Measurements from ENCODE around the gene EXOC3L1.

The EXOC3L1 gene

GRCh38 chr16:67169011-67169451 is 20.9 kb downstream of the EXOC3L1 start:
- Histone ChIP-seq H3K4me1 (ENCODE audit: control insufficient read depth, insufficient read depth, low read length) (peaks cover 4% of the 10 kb centered on the region), H3K36me3 (ENCODE audit: control insufficient read depth in 2 of 2, insufficient read depth in 1 of 2, low read length in 2 of 2) (no peaks in the 10 kb centered on the region), H3K4me3 (ENCODE audit: low read depth, low read length) (no peak overlapping the region), H3K9me3 (ENCODE audit: control insufficient read depth, insufficient read depth, low read depth, low read length) (no peaks in the 10 kb centered on the region), H3K27ac (ENCODE audit: extremely low read depth, low read depth, low read length) (no peak overlapping the region)
- POLR2A ChIA-PET: no interaction called here
- CTCF ChIA-PET: interaction anchor here (0.7 to 2.3 kb wide), 10 partner anchors 8 to 208 kb away, joined by 3 to 11 read pairs (median 4); partner anchors contain the start of genes CES3 and MATCAP1
- TF ChIP-seq REST (tag by site-specific recombination; IDR thresholded peaks at IDR 0.05) (peak; percentile 73), ZNF2 (tag by site-specific recombination; IDR thresholded peaks at IDR 0.05) (no peak), ZNF664 (tag by site-specific recombination; IDR thresholded peaks at IDR 0.05) (no peak)

GRCh38 chr16:67167588-67167987 is 22.3 kb downstream of the EXOC3L1 start:
- H3K36me3 ChIP-seq (ENCODE audit: control insufficient read depth in 2 of 2, insufficient read depth in 1 of 2, low read length in 2 of 2): peaks cover 0 to 3% of the 10 kb centered on the region in 2 experiments; a peak in 1 of 3 replicates
- H3K4me1 ChIP-seq (ENCODE audit: control insufficient read depth, insufficient read depth, low read length): no peaks in the 10 kb centered on the region; the same call in 1 of the 2 replicates
- CTCF ChIA-PET: interaction anchor here (0.5 to 2.3 kb wide), 6 partner anchors 9 to 207 kb away, joined by 3 to 11 read pairs (median 4); partner anchors contain the start of genes CES3 and MATCAP1
- no peak overlapping the region for H3K27ac ChIP-seq (ENCODE audit: extremely low read depth, low read depth, low read length)
- POLR2A ChIA-PET: no interaction called here
- no peaks in the 10 kb centered on the region for H3K9me3 ChIP-seq (ENCODE audit: control insufficient read depth, insufficient read depth, low read depth, low read length)
- H3K4me3 ChIP-seq (ENCODE audit: low read depth, low read length): no peak overlapping the region
- no peak for TF ChIP-seq WT1 (tag by site-specific recombination; IDR thresholded peaks at IDR 0.05)
- TF ChIP-seq FEZF1 (tag by site-specific recombination; IDR thresholded peaks at IDR 0.05): no peak
- TF ChIP-seq ZNF404 (tag by site-specific recombination; IDR thresholded peaks at IDR 0.05): no peak
- TF ChIP-seq ZNF114 (tag by site-specific recombination; IDR thresholded peaks at IDR 0.05): no peak
- TF ChIP-seq ZNF585B (tag by site-specific recombination; IDR thresholded peaks at IDR 0.05): no peak
- TF ChIP-seq ZNF654 (tag by site-specific recombination; IDR thresholded peaks at IDR 0.05; ENCODE audit: low read depth): no peak
- no peak for TF ChIP-seq ZNF391 (tag by site-specific recombination; IDR thresholded peaks at IDR 0.05; ENCODE audit: borderline replicate concordance, low read depth)
- TF ChIP-seq ZBTB11 (tag by site-specific recombination; conservative IDR thresholded peaks at IDR 0.05; ENCODE audit: low read depth): no peak
- no peak for TF ChIP-seq ZSCAN30 (tag by site-specific recombination; IDR thresholded peaks at IDR 0.05)
- no peak for TF ChIP-seq ZNF580 (tag by site-specific recombination; IDR thresholded peaks at IDR 0.05)
- TF ChIP-seq ZNF341 (tag by site-specific recombination; IDR thresholded peaks at IDR 0.05; ENCODE audit: low read depth): 0 out of 2 replicates have a peak, but pooled peaks have one; percentile 17
- peak; percentile 31; the same call in 1 of the 2 replicates for TF ChIP-seq PRDM10 (tag by site-specific recombination; IDR thresholded peaks at IDR 0.05)

All from HEK293 (cell line).